SK-N-DZ (cell line): ENCODE data around the gene DNM1L.
"Not testable (repeated sequence)": the region's sequence is repeated elsewhere in the genome, so short reads cannot be mapped to it uniquely, and the experiment has no call there.

ENCODE experiments used
- DNase-seq: peaks from one replicate; pipeline ENCODE4 v3.0.0-alpha.2; 2015; ENCODE audit warnings: low spot score

DNM1L gene

GRCh38 chr12:32697445-32697844, 18.3 kb downstream of the DNM1L start:
- DNase-seq, result no peak

- DNase-seq, result peak; percentile 85
Observed at GRCh38 chr12:32698285-32698684, 19.2 kb downstream of the DNM1L start.

GRCh38 chr12:32699437-32699836, 20.3 kb downstream of the DNM1L start:
- not testable (repeated sequence) for DNase-seq

- peak; percentile 57 for DNase-seq
Observed at GRCh38 chr12:32702473-32702872, 23.4 kb downstream of the DNM1L start.

- no peak for DNase-seq
Observed at GRCh38 chr12:32702946-32703345, 23.8 kb downstream of the DNM1L start.

GRCh38 chr12:32705783-32706182, 26.7 kb downstream of the DNM1L start:
- DNase-seq, result no peak

GRCh38 chr12:32706335-32707024, 27.4 kb downstream of the DNM1L start:
- no peak for DNase-seq

- no peak for DNase-seq
Observed at GRCh38 chr12:32708926-32709325, 29.8 kb downstream of the DNM1L start.

- no peak for DNase-seq
Observed at GRCh38 chr12:32714772-32715171, 35.7 kb downstream of the DNM1L start.

GRCh38 chr12:32718926-32719325, 39.8 kb downstream of the DNM1L start:
- DNase-seq, result no peak

GRCh38 chr12:32725308-32725707, 46.2 kb downstream of the DNM1L start:
- not testable (repeated sequence) for DNase-seq

- DNase-seq, result no peak
Observed at GRCh38 chr12:32726286-32726685, 47.2 kb downstream of the DNM1L start.

- DNase-seq, result no peak
Observed at GRCh38 chr12:32727237-32727636, 48.1 kb downstream of the DNM1L start.

GRCh38 chr12:32734952-32735351, 55.9 kb downstream of the DNM1L start:
- DNase-seq, result no peak

- no peak for DNase-seq
Observed at GRCh38 chr12:32736445-32736844, 57.3 kb downstream of the DNM1L start.

GRCh38 chr12:32737715-32738114, 58.6 kb downstream of the DNM1L start:
- DNase-seq, result no peak

- DNase-seq, result no peak
Observed at GRCh38 chr12:32739279-32739678, 60.2 kb downstream of the DNM1L start.

GRCh38 chr12:32742133-32742532, 63.0 kb downstream of the DNM1L start:
- DNase-seq, result no peak

- no peak for DNase-seq
Observed at GRCh38 chr12:32743264-32743663, 64.2 kb downstream of the DNM1L start.

GRCh38 chr12:32753605-32754004, 74.5 kb downstream of the DNM1L start:
- no peak for DNase-seq

- no peak for DNase-seq
Observed at GRCh38 chr12:32754111-32754510, 75.0 kb downstream of the DNM1L start.

- peak; percentile 81 for DNase-seq
Observed at GRCh38 chr12:32755051-32755653, 76.1 kb downstream of the DNM1L start.

- peak; percentile 99 for DNase-seq
Observed at GRCh38 chr12:32755654-32756475, 76.8 kb downstream of the DNM1L start, which contains the start of gene YARS2. Gene YARS2, minus strand, starts transcription at chr12:32755897. Its CDS starts 23 bp downstream, at chr12:32755874.
